T1000 (cell line): ENCODE measurements around the gene ACTL9.

Experiments used
- DNase-seq: peaks from one replicate; lab custom pipeline; 2025; ENCODE audit warnings: mixed read lengths; lab: John Stamatoyannopoulos, UW

Gene ACTL9

DNA sequence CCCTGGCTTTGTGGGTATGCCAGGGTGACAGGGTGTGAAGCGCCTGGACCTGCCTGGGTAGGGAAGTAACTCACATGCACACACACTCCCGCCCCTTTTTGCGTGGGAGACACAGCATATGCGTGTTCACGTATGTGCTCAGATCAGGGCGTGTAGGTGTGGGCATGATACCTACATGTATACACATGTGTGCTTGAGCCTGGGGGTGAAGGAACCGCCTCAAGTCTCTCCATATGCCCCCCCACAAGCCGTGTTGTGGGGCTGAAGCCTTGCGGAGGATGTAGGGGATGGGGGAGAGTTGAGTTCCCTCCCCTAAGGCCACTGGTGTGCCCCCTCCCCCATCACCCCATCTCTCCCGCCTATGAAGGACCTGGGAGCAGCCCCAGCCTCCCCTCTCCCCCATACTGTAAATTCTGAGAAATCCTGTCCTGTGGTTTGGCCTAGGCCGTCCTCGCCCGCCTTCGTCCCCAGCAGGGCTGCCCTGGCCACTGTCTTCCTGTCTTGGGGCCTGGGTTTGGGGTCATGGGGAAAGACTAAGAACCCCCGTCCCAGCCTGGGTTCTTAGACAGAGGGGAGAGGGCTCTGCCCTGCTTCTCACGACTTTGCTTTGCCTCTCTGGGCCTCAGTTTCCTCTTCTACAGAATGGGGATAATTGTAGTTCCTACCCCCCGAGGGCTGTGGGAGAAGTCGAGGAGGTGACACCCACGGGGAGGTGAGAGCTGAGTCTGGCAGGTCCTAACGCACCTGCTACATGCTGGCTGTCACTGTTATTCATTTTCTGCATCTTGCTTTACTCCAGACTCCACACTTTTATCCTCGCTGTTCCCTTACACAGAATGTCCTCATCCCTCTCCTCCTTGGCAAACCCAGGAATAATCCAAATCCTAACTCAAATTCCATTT, 14.3 kb downstream of the ACTL9 start:
- no peak for DNase-seq

DNA sequence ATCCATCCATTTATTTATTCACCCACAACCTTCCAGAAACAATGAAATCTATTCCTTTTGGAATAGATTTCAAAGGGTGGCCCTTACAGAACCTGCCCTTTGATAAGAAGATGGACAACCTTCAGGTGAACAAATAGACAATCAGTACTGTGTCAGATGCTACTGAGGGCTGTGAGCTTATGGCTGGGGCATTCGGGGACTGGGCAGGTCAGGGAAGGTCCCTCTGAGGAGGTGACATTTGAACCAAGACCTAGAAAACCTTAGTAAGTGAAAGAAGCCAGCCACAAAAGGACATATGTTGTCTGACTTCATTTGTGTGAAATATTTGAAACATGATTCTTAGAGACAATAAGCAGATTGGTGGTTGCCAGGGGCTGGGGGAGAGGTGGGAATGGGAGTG, 15.7 kb downstream of the ACTL9 start:
- DNase-seq: no peak

DNA sequence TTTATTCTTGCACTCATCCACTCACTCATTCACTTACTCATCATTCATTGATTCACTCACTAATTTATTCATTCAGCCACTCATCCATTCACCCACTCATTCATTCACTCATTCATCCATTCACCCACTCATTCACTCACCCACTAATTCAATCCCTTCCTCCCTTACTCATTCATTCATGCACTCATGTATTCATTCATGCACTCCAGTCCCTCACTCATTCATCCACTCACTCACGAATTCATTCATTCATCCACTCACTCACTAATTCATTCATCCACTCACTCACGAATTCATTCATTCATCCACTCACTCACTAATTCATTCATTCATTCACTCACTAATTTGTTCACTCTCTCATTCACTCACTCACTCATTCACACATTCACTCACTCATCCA, 16.1 kb downstream of the ACTL9 start:
- DNase-seq: no peak

DNA sequence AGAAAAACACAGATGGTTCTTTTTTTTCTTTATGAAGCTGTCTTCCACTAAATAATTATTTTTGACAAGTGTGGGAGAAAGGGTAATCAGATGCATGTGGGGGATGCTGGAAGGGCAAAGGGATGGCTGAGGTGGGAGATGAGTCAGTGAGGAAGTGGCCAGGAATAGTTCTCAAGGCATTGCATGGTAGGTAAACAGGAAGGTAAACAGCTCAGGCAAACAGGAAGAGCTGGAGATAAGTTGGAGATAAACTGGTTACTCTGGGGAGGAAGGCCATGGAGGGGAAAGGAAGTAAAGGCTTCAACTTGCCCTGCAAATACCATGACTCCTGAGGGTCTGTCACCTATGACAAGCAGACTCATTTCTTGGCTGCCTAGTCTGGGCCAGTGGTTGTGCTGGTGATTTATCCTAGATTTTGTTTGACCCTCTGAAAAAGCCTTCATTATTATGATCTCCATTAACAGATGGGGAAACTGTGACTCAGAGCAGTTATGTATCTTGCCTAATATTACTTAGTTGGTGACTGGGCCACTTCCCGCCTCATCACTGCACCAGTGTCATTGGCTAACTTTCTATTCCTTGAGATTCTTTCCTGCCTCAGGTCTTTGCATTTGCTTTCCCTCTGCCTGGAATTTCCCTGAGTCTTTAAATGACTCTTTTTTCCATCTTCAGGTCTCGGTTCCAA, 17.1 kb downstream of the ACTL9 start:
- no peak for DNase-seq

DNA sequence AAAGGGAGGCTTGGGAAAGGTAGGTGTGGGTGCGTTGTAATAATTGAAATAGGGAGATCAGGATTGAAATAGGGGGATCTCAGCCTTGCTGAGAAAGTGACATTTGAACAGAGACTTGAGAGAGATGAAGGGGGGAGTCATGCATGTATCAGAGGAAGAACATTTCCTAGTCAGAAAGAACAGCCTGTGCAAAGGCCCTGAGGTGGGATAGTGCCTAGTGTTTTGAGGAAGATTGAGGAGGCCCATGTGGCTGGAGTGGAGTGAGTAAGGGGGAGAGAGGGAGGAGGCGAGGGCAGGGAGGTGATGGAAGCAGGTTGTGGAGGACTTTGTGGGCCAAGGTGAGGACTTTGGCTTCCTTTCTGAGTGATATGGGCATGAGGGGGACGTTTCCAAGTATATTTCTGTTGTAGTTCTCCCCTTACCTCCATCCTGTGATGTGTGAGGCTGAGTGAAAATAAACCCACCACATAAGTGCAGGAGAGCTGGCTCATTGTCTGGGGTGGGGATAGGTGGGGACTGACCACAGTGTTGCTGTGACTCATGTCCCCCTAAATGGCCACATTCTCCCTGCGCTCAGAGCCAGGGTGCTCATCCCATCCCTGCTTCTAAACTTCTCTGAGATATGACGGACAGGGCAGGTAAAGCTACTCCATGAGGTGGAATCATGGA, 17.8 kb downstream of the ACTL9 start:
- DNase-seq: no peak

DNA sequence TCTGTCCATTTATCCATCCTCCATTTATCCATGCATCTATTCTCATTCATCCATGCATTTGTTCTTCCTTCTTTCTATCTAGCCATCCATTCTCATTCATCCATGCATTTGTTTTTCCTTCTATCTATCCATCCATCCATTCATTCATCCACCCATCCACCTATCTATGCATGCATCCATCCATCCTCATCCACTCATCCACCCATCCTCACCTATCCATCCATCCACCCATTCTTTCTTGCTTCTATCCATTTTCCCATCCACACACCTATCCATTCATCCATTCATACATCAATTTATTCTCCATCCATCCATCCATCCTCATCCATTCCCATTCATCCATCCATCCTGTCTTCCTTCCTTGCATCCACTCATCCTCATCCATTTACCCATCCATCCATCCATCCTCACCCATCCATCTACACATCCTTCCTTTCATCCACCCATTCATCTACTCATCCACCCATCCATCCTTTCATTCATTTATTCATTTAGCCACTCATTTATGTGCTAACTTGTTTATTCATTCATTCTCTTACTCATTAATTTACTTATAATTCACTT, 20.3 kb downstream of the ACTL9 start:
- DNase-seq: no peak

DNA sequence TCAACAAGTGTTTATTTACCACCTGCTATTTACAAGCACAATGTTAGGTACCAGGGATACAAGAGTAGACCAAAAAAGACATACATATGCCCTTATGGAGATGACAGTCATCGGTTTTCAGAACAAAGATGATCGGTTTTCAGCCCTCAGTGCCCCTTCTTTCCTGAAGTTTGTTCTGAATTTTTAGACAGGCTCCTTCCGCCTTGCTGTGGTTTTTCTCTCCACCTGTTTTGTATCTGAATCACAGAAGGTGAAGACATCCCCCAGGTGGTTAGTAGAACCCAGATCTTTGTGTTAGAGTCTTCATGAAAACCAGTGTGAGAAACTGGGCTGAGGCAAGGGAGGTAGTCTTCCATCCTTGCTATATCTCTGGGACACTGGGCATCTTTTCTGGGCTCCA, 23.5 kb downstream of the ACTL9 start:
- no peak for DNase-seq

DNA sequence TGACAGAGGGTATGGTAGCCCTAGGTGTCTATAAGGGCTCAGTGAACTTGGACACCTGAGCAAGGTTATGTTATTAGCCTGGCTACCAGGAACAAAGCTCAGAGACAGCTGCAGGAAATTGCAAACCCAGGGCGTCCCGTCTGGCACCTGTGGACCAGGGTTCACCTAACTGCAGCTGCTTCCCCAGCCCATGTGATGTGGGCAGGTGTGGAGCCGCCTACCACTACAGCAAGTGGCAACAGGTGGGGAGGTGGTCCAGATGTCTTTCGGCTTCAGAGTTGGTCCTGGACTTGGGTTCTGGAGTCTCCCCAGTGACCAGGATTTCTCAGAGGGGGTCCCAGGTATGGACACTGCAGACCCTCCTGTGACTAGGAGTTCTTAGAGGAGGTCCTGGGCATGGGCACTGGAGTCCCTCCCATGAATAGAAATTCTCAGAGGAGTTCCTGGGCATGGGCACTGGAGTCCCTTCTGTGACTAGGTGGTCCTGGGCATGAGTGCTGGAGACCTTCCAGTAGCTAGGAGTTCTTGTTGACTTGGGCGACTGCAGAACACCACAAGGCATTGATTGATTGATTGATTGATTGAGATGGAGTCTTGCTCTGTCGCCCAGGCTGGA, 25.2 kb downstream of the ACTL9 start:
- no peak for DNase-seq

DNA sequence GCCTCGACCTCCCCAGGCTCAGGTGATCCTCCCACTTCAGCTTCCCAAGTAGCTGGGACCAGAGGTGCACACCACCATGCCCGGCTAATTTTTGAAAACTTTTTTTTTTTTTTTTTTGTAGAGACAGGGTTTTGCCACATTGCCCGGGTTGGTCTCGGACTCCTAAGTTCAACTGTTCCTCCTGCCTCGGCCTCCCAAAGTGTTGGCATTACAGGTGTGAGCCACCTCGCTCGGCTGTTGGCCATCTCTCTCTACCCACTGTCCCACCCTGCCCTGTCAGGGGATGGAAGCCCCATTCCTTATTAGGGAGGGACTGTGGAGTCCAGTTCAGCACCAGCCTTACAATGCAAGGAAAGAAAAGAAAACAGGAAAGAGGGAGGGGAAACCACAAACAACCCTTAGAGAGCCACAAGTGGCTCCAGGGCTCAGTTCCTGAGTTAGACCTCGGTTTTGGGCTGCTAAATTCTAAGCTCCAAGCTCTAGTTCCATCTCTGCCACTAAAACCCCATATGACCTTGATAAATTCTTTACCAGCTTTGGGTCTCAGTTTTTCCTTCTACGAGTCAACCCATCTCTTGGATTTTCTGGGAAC, 31.7 kb downstream of the ACTL9 start:
- no peak for DNase-seq

DNA sequence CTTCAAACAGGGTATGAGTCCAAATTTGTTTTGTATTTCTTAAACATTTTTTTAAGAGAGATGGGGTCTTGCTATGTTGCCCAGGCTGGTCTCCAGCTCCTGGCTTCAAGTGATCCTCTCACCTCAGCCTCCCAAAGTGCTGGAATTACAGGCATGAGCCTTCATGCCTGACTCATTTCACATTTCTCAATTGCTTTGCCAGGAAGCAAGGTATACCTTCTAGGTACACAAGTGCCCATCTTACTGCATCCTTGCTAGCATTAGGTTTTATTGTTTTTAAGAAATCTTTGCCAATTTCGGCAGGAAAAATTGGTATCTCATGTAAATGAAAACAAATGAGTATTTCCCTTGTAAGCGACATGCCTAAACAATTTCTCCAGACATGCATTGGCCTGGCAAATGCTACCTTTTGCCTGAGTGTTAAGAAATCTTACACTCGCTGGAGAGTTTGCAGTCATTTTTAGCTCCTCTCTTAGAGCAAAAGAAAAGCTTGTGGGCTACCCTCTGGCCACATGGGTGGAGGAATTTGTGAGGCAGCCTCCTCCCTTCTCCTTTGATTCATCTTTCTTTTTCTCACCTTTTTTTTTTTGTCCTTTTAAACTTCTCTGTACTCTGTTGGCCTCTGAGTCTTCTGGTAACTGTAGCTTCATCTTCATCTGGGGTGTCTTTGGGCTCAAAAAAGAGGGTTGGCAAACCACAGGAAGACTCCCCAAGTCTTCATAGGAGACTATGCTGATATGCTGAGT, 33.0 kb downstream of the ACTL9 start:
- DNase-seq: no peak

DNA sequence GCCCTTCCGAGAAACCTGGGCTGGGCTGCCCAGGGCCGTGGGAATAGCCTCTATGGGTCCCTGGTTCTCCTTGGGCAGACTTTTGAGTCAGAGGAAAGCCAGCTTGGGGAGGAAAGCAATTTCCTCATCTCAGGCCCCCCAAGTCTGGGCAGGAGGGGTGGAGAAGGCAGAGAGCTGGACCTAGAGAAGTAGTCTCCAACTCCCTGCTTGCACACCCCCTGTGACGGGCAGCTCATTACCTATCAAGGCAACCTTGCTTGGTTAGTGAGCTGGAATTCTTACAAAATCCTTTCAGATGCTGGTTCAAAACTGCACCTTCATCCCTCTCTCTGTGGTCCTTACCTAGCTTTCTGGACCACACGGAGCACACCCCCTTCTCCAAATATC, 33.9 kb downstream of the ACTL9 start:
- DNase-seq: no peak

DNA sequence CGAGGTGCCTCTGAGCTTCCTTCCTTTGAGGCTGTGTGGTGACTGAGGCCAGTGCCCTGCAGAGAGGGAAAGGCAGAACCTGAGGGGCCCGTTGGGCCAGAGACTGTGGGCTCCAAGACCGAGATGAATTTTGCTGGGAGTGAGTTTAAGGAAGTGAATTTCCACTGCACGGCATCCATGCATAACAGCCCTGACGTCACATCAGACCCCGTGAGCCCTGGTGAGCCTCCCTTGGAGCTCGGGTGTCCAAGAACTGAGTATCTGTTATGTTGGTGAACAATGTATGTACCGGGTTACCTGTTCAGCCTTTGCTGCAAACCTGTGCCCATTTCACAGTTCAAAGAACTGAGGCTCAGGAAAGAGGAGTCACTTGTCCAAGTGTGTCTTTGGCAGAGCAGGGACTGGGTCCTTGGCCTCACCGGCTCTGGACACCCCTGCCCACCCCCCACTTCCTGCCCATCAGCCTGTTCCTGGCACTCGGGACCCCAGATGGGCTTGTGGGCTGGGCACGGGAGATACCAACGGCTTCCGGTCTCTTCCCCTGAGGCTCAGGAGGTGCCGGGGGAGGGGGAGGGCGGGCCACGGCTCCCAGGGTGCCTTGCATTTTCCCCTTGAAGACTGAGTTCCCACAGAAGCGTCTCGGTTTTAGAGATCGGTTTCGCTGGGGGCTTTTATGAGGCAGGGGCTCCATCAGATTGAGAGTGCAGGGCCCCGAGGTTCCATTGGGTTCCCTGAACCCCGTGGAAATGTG, 34.5 kb downstream of the ACTL9 start:
- DNase-seq: no peak

DNA sequence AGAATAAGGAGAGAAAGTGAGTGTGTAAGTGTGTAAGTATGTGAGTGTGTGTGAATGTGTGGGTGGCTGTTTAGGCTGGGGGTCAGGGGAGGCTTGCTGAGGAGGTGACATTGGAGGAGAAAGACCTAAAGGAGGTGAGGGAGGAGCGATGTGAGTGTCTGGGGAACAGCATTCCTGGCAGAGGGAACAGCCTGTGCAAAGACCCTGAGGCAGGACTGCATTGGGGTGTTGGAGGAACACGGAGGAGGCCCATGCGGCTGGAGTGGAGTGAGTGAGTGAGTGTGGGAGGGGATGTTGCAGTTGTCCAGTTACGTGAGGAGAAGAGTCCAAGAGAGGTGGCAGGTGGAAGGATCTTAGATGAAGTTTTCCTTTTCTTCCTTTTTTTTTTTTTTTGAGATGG, 36.3 kb downstream of the ACTL9 start:
- DNase-seq: no peak

DNA sequence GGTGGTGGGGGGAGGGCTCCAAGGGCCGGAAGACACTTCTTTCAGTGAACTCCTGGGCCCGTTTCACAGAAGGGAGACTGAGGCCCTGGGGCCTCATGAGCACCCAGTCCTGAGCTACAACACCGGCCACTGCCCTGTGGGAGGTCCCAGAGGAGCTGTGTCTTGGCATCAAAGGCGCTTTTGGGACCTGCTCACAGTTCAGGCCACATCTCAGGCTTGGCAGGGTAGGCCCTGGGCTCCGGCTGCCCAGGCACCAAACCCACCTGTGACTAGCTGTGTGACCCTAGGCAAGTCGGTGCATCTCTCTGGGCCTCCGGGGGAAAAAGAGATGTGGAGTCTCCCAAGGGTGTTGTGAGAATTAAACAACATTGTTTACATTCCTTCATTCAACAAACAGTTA, 38.7 kb downstream of the ACTL9 start:
- DNase-seq: no peak

DNA sequence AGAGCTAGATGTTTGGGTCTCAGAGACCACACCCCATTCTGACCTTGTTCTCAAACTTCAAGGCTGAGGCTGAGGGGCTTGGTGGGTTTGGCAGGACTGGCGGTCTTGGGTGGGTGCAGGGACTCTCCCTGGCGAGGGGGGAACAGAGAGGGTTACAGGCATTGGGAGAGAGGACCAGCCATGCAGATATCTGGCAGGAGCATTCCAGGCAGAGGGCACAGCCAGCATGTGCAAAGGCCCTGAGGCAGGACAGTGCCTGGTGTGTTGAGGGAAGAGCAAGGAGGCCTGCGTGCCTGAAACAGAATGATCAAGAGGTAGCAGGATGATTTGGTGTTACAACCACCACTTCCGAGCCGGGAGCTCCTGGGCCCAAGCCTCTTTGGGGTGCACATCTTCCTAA, 40.7 kb downstream of the ACTL9 start:
- DNase-seq: no peak

DNA sequence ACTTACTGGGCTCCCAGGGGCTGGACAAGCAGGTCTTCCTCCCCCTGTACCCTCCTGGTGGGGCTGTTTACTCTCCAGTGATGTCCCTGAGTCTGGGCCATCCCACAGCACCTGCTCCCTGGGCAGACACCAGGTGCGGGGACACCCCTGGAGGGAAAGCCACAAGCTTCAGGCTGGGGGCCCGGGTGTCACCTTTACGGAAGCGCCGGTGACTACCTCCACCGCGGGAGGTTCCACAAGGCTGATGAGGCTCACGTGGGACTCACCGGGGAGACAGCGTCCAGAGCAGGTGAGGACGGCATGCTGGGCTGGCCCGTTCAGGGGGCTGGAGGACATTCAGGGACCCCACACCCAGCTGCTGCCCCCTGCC, 43.3 kb downstream of the ACTL9 start:
- no peak for DNase-seq

DNA sequence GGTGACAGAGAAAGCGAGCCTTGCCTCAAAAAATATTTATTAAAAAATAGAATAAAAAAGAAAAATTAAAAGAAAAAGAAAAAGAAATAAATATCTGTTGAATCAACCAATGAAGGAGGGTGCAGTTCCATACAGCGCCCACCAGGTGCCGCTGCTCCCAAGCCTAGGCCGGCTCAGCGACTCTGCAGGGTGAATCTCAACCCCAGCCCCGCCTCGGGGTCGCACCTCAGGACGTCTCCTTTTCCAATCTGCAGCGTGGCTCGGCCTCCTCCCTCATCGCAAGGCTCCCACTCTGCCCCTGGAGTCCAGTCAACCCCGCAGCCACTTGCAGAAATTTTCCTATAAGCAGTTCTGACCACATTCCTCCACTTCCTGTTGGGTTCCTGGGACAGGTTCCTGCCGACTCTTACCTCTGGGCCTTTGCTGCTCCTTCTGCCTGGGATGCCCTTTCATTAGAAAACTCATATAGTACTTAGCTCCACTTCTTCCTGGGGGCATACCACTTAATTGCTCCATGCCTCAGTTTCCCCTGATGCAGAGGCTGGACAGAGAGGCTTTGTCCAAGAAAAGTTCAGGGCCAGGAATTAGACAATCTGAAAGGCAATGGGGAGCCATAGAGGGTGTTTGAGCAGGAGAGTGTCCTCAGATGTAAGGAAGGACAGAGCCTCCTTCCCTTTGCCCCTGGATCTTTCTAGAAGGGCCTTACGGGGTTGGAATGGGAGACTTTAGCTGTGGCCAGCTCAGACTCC, 43.8 kb downstream of the ACTL9 start:
- peak; percentile 19 for DNase-seq

DNA sequence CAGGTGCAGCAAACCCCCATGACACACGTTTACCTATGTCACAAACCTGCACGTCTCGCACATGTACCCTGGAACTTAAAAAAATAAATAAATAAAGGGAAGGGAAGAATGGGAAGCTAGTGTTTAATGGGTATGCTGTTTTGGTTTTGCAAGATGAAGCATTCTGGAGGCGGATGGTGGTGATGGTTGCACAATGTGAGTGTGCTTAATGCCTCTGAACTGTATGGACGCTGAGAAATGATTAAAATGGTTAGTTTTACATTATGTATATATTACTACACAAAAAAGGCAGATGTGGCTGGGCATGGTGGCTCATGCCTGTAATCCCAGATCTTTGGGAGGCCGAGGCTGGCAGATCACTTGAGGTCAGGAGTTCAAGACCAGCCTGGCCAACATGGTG, 50.4 kb downstream of the ACTL9 start:
- DNase-seq: no peak
